ENCODE results near the gene TUBA1B.

TUBA1B gene

DNA sequence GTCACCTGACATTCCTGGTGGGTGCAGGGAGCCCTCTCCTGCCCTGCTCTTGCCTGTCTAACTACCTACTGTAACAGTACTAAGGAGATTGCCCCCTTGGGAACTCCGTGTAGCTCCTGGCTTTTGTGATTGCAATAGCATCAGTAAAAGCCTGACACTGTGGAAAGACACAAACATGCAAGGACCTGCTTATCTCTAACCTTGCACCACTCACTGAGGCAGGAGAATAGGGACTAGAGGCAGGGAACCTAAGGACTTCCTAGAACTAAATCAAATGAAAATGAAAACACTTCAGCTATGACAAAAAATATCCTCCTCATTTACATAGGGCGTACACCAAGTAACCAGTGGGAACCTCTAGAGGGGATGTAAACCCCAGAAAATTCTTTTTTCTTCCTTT is 29.2 kb upstream of the TUBA1B start:
- no peak overlapping the region for H3K4me3 ChIP-seq (ENCODE audit: low read depth in 1 of 2, low read length in 1 of 2)
- H3K27ac ChIP-seq, result no peak overlapping the region
- no peak for TF ChIP-seq CTCF (IDR thresholded peaks at IDR 0.05)
- no peaks in the 10 kb centered on the region for H3K36me3 ChIP-seq
- no peaks in the 10 kb centered on the region for H3K27me3 ChIP-seq
- H3K4me1 ChIP-seq (ENCODE audit: control insufficient read depth in 1 of 2, insufficient read depth in 1 of 2, low read depth in 1 of 2, low read length in 1 of 2), result peaks cover 17 to 19% of the 10 kb centered on the region in 2 experiments
- H3K9me3 ChIP-seq, result no peaks in the 10 kb centered on the region

DNA sequence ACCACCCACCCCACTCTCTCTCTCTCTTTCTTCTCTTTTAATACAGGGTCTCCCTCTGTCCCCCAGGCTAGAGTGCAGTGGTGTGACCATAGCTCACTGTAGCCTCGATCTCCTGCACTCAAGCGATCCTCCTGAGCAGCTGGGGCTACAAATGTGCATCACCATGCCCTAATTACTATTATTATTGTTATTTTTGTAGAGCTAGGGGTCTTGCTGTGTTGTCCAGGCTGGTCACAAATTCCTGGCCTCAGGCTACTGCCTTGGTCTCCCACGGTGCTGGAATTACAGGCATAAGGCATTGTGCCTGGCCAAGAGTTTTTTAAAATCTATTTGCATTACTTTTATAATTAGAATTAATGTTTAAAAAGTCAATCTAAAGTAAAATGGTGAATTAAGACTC is 23.0 kb upstream of the TUBA1B start:
- Histone ChIP-seq H3K4me1 (ENCODE audit: control insufficient read depth in 1 of 2, insufficient read depth in 1 of 2, low read depth in 1 of 2, low read length in 1 of 2) (no peaks in the 10 kb centered on the region), H3K4me3 (ENCODE audit: low read depth in 1 of 2, low read length in 1 of 2) (no peak overlapping the region), H3K27ac (no peak overlapping the region), H3K27me3 (no peaks in the 10 kb centered on the region), H3K9me3 (no peaks in the 10 kb centered on the region), H3K36me3 (no peaks in the 10 kb centered on the region)
- TF ChIP-seq CTCF (IDR thresholded peaks at IDR 0.05), result no peak

DNA sequence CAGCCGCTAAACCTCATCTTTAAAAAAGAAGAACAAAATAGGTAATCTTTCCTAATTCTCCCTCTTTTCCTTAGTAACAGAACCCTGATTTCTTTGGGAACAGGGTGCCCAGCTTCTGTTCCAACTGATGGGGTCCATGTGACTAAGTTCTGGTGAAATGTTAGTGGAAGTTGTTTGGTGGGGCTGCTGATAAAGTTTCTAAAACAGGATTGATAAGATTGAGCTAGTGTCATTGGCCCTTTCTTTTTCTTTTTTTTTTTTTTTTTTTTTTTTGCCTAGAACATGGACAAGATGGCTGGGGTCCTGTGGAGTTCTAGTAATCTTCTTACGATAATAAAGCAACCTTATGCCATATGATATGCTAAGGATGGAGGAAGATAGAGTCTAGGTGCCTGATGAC is 16.2 kb upstream of the TUBA1B start:
- Histone ChIP-seq H3K27ac (no peak overlapping the region), H3K9me3 (no peaks in the 10 kb centered on the region), H3K4me1 (ENCODE audit: control insufficient read depth in 1 of 2, insufficient read depth in 1 of 2, low read depth in 1 of 2, low read length in 1 of 2) (no peaks in the 10 kb centered on the region), H3K27me3 (no peaks in the 10 kb centered on the region), H3K36me3 (no peaks in the 10 kb centered on the region), H3K4me3 (ENCODE audit: low read depth in 1 of 2, low read length in 1 of 2) (no peak overlapping the region)
- TF ChIP-seq CTCF (IDR thresholded peaks at IDR 0.05), result no peak

DNA sequence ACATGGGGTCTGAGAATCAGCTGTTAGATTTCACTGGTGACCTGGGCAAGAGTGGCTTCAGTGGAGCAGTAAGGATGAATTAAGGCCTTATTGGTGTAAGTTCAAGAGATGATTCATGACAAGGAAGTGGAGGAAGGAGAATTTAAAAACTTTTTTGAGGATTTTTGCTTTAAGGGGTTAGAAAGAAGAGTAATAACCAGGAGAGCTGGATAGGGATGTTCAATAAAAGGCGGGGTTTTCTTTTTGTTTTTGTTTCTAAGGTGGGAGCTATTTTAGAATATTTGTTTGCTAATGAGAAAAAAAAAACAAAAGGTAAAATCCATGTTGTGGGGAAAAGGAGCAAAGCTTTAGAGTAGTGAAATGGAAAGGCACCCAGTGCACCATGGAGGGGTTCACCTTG is 15.2 kb upstream of the TUBA1B start:
- H3K36me3 ChIP-seq, result no peaks in the 10 kb centered on the region
- TF ChIP-seq CTCF (IDR thresholded peaks at IDR 0.05), result no peak
- no peaks in the 10 kb centered on the region for H3K4me1 ChIP-seq (ENCODE audit: control insufficient read depth in 1 of 2, insufficient read depth in 1 of 2, low read depth in 1 of 2, low read length in 1 of 2)
- H3K27me3 ChIP-seq, result no peaks in the 10 kb centered on the region
- H3K4me3 ChIP-seq (ENCODE audit: low read depth in 1 of 2, low read length in 1 of 2), result no peak overlapping the region
- no peaks in the 10 kb centered on the region for H3K9me3 ChIP-seq
- H3K27ac ChIP-seq, result no peak overlapping the region

GRCh38 chr12:49144384-49144783 is 13.2 kb upstream of the TUBA1B start:
- no peak for TF ChIP-seq CTCF (IDR thresholded peaks at IDR 0.05)
- Histone ChIP-seq H3K4me1 (ENCODE audit: control insufficient read depth in 1 of 2, insufficient read depth in 1 of 2, low read depth in 1 of 2, low read length in 1 of 2) (no peaks in the 10 kb centered on the region), H3K9me3 (no peaks in the 10 kb centered on the region)

GRCh38 chr12:49138999-49139398 is 7.8 kb upstream of the TUBA1B start:
- Histone ChIP-seq H3K4me1 (ENCODE audit: control insufficient read depth in 1 of 2, insufficient read depth in 1 of 2, low read depth in 1 of 2, low read length in 1 of 2) (no peaks in the 10 kb centered on the region), H3K27me3 (no peaks in the 10 kb centered on the region), H3K27ac (no peak overlapping the region), H3K4me3 (ENCODE audit: low read depth in 1 of 2, low read length in 1 of 2) (no peak overlapping the region), H3K36me3 (no peaks in the 10 kb centered on the region), H3K9me3 (no peaks in the 10 kb centered on the region)
- no peak for TF ChIP-seq CTCF (IDR thresholded peaks at IDR 0.05)

More at GRCh38 chr12:49144384-49144783, 13.2 kb upstream of the TUBA1B start:
- no peaks in the 10 kb centered on the region for H3K36me3 ChIP-seq
- H3K27me3 ChIP-seq, result no peaks in the 10 kb centered on the region
- H3K27ac ChIP-seq, result no peak overlapping the region
- no peak overlapping the region for H3K4me3 ChIP-seq (ENCODE audit: low read depth in 1 of 2, low read length in 1 of 2)
